ENCODE results near the gene MCL1. TPM values are rescaled to one million over a fixed set of nuclear protein-coding genes. Genes with fewer than 3 reads are reported as not detected.
"Not testable (repeated sequence)": the region's sequence is repeated elsewhere in the genome, so short reads cannot be mapped to it uniquely, and the experiment has no call there.

Gene MCL1
- total and polyA plus RNA-seq, 12 donors, result 57.4 to 299 (median 192) TPM

- no peaks in the 10 kb centered on the region for H3K9me3 ChIP-seq (replicated peaks in 1 of 3)
- no peaks in the 10 kb centered on the region for H3K27me3 ChIP-seq
- H3K36me3 ChIP-seq (replicated peaks in 1 of 2), result no peaks in the 10 kb centered on the region
- intact Hi-C loops (cut with DNase I), result no loop called here
- peaks cover 31 to 51% of the 10 kb centered on the region in 2 donors for H3K4me1 ChIP-seq (replicated peaks in 1 of 2)
- H3K27ac ChIP-seq, result peak overlapping the region in 4 of 5 donors; percentile 24 to 81 (median 44)
- 37 to 58% (median 55%) methylated on average over 2 of the region's 2 CpGs for WGBS, 4 donors
- TF ChIP-seq CTCF (IDR thresholded peaks at IDR 0.05) (no peak), POLR2A (IDR thresholded peaks at IDR 0.05) (no peak)
- H3K4me3 ChIP-seq, result no peak overlapping the region
- no peak for DNase-seq
These were observed 30.3 kb upstream of the MCL1 start for GRCh38 chr1:150609732-150610131.

DNA sequence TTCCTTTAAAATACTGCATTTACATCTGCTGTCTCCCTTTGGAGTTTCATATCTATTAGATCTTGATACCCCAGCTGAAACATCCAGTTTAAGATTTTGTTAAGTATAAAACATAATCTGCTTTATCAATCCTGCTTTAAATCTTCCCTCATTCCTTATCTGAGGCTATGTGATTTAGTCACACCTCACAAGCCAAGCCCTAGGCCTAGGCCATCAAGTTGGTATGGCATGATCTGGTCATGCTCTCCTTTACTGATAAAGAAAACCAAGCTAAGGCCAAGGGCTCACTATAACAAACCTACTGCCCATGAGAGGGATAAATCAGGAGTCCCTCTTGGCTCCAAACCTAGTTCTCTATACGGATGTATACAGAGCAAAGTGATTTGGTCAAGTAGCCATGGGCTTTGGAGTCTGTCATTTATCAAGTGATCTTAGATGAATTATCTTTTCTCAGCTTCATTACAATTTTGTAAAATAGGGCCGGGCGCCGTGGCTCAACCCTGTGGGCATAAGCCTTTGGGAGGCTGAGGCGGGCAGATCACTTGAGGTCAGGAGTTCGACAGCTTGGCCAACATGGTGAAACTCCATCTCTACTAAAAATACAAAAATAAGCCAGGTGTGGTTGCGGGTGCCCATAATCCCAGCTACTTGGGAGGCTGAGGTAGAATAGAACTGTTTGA lies 27.2 kb upstream of the MCL1 start:
- 94 to 99% (median 97%) methylated on average over 7 of the region's 7 CpGs for WGBS, 4 donors
- Histone ChIP-seq H3K36me3 (replicated peaks in 1 of 2) (no peaks in the 10 kb centered on the region), H3K4me3 (no peak overlapping the region), H3K4me1 (replicated peaks in 1 of 2) (peaks cover 21 to 32% of the 10 kb centered on the region in 2 donors), H3K27me3 (no peaks in the 10 kb centered on the region), H3K27ac (peak overlapping the region in 2 of 5 donors; percentile 60 to 93), H3K9me3 (replicated peaks in 1 of 3) (no peaks in the 10 kb centered on the region)
- intact Hi-C loops (cut with DNase I), result no loop called here
- TF ChIP-seq POLR2A (IDR thresholded peaks at IDR 0.05) (no peak), CTCF (IDR thresholded peaks at IDR 0.05) (no peak)
- no peak for DNase-seq

DNA sequence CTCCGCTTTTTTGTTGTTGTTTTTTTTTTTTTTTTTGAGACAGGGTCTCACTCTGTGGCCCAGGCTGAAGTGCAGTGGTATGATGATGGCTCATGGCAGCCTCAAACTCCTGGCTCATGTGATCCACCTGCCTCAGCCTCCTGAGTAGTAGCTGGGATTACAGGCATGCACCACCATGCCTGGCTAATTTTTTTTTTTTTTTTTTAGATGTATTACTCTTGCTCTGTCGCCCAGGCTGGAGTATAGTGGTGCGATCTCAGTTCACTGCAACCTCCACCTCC lies 26.0 kb upstream of the MCL1 start:
- H3K27me3 ChIP-seq; H3K4me3 ChIP-seq; H3K9me3 ChIP-seq (replicated peaks in 1 of 3); intact Hi-C loops (cut with DNase I); H3K36me3 ChIP-seq (replicated peaks in 1 of 2); DNase-seq: not testable (repeated sequence)
- H3K4me1 ChIP-seq (replicated peaks in 1 of 2), result peaks cover 17 to 25% of the 10 kb centered on the region in 2 donors
- WGBS, 4 donors, result 88 to 97% (median 95%) methylated on average over 3 of the region's 3 CpGs
- H3K27ac ChIP-seq, result peak overlapping the region; percentile 82 to 96 (median 93)

GRCh38 chr1:150604226-150604588 lies 24.8 kb upstream of the MCL1 start:
- 83 to 91% (median 87%) methylated on average over 2 of the region's 2 CpGs for WGBS, 4 donors
- TF ChIP-seq POLR2A (IDR thresholded peaks at IDR 0.05) (no peak), CTCF (IDR thresholded peaks at IDR 0.05) (no peak)
- Histone ChIP-seq H3K27ac (peak overlapping the region; percentile 78 to 96 (median 85)), H3K27me3 (no peaks in the 10 kb centered on the region), H3K4me3 (no peak overlapping the region), H3K9me3 (replicated peaks in 1 of 3) (no peaks in the 10 kb centered on the region), H3K4me1 (replicated peaks in 1 of 2) (peaks cover 13 to 16% of the 10 kb centered on the region in 2 donors), H3K36me3 (replicated peaks in 1 of 2) (no peaks in the 10 kb centered on the region)
- intact Hi-C loops (cut with DNase I), result no loop called here
- DNase-seq, result no peak

DNA sequence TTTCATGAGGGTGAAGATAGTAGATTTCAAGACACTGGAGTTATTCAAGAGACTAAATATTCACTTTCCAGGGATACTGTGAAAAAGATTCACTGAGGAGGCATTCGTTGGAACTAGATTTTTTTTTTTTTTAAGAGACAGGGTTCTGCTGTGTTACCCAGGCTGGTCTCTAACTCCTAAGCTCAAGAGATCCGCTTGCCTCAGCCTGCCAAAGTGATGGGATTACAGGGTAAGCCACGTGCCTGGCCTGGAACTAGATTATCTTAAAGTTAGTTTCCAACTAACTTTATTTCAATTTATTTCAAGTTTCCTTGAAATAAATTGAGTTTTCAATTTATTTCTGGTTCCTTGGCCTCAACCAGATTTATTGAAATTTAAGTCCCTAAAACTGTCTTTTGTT lies 24.3 kb upstream of the MCL1 start:
- H3K27ac ChIP-seq, result peak overlapping the region; percentile 78 to 96 (median 85)
- intact Hi-C loops (cut with DNase I), result no loop called here
- no peaks in the 10 kb centered on the region for H3K9me3 ChIP-seq (replicated peaks in 1 of 3)
- WGBS, 4 donors, result 89 to 92% (median 91%) methylated on average over 3 of the region's 3 CpGs
- peaks cover 13 to 14% of the 10 kb centered on the region in 2 donors for H3K4me1 ChIP-seq (replicated peaks in 1 of 2)
- no peak for DNase-seq
- no peaks in the 10 kb centered on the region for H3K36me3 ChIP-seq (replicated peaks in 1 of 2)
- no peaks in the 10 kb centered on the region for H3K27me3 ChIP-seq
- TF ChIP-seq CTCF (IDR thresholded peaks at IDR 0.05) (no peak), POLR2A (IDR thresholded peaks at IDR 0.05) (no peak)
- H3K4me3 ChIP-seq, result no peak overlapping the region

DNA sequence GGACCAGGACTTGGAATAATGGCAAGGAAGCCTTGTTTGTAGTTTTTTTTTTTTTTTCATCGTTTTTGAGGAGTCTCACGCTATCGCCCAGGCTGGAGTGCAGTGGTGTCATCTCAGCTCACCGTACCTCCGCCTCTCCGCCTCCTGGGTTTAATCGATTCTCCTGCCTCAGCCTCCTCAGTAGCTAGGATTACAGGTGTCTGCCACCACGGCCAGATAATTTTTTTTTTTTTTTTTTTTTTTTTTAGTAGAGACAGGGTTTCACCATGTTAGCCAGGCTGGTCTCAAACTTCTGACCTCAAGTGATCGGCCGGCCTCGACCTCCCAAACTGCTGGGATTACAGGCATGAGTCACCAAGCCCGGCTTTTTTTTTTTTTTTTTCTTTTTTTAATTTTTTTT lies 23.0 kb upstream of the MCL1 start:
- intact Hi-C loops (cut with DNase I); H3K27me3 ChIP-seq; H3K36me3 ChIP-seq (replicated peaks in 1 of 2); DNase-seq; H3K9me3 ChIP-seq (replicated peaks in 1 of 3); H3K4me3 ChIP-seq; H3K27ac ChIP-seq: not testable (repeated sequence)
- H3K4me1 ChIP-seq (replicated peaks in 1 of 2), result peaks cover 13 to 14% of the 10 kb centered on the region in 2 donors
- WGBS, 4 donors, result 80 to 88% (median 83%) methylated on average over 12 of the region's 12 CpGs
